ENCODE results near the gene PRKN. TPM values are rescaled to one million over a fixed set of nuclear protein-coding genes. Genes with fewer than 3 reads are reported as not detected.

Gene PRKN
- polyA plus RNA-seq, 1 donor from 2014 or later: 1.2 TPM

DNA sequence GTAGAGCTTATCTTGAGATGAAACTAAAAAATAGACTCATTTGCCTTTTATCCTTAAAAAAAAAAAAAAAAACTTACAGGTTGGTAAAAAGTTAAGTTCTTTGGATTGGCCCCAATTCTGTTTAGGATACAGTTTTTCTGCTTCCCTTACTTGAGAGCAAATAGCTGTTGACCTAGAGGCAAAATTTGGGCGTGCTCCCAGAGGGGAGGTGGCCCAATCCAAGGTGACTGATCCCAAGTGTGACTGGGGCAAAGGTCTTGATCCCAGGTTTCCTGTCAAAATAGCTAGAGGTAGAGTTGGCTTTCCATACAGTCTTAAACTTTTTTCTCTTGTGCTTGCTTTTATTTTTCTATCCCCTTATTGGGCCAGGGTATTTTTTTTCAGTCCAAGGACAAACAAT, 1089.9 kb downstream of the PRKN start:
- no peak for TF ChIP-seq POLR2AphosphoS5 (IDR thresholded peaks at IDR 0.05)
- no peak for TF ChIP-seq MXI1 (conservative IDR thresholded peaks at IDR 0.05; ENCODE audit: poor library complexity, severe bottlenecking)
- TF ChIP-seq TAF1 (IDR thresholded peaks at IDR 0.05; ENCODE audit: low read depth): no peak
- no peak for TF ChIP-seq EZH2 (IDR thresholded peaks at IDR 0.05; ENCODE audit: borderline replicate concordance, insufficient read depth, low read length, poor library complexity, severe bottlenecking)
- no peak for TF ChIP-seq SMC3 (conservative IDR thresholded peaks at IDR 0.05; ENCODE audit: poor library complexity)
- TF ChIP-seq EP300 (conservative IDR thresholded peaks at IDR 0.05; ENCODE audit: poor library complexity, severe bottlenecking): no peak
- TF ChIP-seq, protein P1, sequence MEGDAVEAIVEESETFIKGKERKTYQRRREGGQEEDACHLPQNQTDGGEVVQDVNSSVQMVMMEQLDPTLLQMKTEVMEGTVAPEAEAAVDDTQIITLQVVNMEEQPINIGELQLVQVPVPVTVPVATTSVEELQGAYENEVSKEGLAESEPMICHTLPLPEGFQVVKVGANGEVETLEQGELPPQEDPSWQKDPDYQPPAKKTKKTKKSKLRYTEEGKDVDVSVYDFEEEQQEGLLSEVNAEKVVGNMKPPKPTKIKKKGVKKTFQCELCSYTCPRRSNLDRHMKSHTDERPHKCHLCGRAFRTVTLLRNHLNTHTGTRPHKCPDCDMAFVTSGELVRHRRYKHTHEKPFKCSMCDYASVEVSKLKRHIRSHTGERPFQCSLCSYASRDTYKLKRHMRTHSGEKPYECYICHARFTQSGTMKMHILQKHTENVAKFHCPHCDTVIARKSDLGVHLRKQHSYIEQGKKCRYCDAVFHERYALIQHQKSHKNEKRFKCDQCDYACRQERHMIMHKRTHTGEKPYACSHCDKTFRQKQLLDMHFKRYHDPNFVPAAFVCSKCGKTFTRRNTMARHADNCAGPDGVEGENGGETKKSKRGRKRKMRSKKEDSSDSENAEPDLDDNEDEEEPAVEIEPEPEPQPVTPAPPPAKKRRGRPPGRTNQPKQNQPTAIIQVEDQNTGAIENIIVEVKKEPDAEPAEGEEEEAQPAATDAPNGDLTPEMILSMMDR (IDR thresholded peaks at IDR 0.05; ENCODE audit: poor library complexity, severe bottlenecking): no peak
- TF ChIP-seq RAD21 (conservative IDR thresholded peaks at IDR 0.05): no peak
- TF ChIP-seq, protein P2, sequence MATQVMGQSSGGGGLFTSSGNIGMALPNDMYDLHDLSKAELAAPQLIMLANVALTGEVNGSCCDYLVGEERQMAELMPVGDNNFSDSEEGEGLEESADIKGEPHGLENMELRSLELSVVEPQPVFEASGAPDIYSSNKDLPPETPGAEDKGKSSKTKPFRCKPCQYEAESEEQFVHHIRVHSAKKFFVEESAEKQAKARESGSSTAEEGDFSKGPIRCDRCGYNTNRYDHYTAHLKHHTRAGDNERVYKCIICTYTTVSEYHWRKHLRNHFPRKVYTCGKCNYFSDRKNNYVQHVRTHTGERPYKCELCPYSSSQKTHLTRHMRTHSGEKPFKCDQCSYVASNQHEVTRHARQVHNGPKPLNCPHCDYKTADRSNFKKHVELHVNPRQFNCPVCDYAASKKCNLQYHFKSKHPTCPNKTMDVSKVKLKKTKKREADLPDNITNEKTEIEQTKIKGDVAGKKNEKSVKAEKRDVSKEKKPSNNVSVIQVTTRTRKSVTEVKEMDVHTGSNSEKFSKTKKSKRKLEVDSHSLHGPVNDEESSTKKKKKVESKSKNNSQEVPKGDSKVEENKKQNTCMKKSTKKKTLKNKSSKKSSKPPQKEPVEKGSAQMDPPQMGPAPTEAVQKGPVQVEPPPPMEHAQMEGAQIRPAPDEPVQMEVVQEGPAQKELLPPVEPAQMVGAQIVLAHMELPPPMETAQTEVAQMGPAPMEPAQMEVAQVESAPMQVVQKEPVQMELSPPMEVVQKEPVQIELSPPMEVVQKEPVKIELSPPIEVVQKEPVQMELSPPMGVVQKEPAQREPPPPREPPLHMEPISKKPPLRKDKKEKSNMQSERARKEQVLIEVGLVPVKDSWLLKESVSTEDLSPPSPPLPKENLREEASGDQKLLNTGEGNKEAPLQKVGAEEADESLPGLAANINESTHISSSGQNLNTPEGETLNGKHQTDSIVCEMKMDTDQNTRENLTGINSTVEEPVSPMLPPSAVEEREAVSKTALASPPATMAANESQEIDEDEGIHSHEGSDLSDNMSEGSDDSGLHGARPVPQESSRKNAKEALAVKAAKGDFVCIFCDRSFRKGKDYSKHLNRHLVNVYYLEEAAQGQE (IDR thresholded peaks at IDR 0.05; ENCODE audit: borderline replicate concordance): no peak
- H3K27ac ChIP-seq (ENCODE audit: low read length): no peak overlapping the region
- no peaks in the 10 kb centered on the region for H3K9me3 ChIP-seq (ENCODE audit: low read length)
- H3K4me2 ChIP-seq (ENCODE audit: low read length): no peak overlapping the region
- H4K20me1 ChIP-seq (ENCODE audit: insufficient read depth): no peaks in the 10 kb centered on the region
- no peaks in the 10 kb centered on the region for H3K79me2 ChIP-seq (replicated peaks; ENCODE audit: insufficient read depth, low read length)
- no peaks in the 10 kb centered on the region for H3K27me3 ChIP-seq (ENCODE audit: insufficient read depth, low read depth, low read length)
- H3K36me3 ChIP-seq (ENCODE audit: insufficient read depth, low read length): no peaks in the 10 kb centered on the region
- no peak overlapping the region for H3K9ac ChIP-seq (ENCODE audit: low read length)
- H3K9me2 ChIP-seq (ENCODE audit: insufficient read depth, low read length): no peaks in the 10 kb centered on the region
- no peak overlapping the region for H2AFZ ChIP-seq (ENCODE audit: low read depth, low read length)
- no peaks in the 10 kb centered on the region for H3F3A ChIP-seq (ENCODE audit: insufficient read depth, low read length, poor library complexity, severe bottlenecking)
- no peak overlapping the region for H3K4me3 ChIP-seq (ENCODE audit: low read length)

DNA sequence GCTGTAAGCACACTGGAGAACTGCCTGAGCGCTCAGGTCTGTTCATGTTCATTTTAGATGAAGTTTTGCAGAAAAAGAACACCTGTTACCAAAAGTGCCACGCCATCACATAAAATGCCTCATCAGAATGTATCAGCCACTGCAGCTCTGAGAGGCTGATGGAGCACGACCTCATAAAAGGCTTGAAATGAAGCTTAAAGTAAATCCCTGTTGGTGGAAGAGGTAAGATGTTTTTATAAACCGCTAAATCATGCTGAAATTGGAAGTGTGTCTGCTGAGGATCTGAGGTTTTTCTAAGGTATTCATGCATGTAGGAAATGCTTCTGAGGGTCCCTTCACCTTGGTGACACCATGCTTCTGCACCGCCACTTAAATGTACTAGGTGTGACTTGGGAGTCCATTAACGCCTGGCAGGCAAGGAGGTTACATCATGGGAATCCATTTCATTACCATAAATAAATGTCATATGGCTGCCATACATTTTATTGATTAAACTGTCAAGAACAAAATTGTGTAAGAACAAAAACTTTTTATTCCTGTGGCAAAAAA, 1090.6 kb downstream of the PRKN start:
- H3K36me3 ChIP-seq (ENCODE audit: insufficient read depth, low read length): no peaks in the 10 kb centered on the region
- H3K27ac ChIP-seq (ENCODE audit: low read length): peak overlapping the region; percentile 46
- no peak overlapping the region for H3K4me2 ChIP-seq (ENCODE audit: low read length)
- no peak overlapping the region for H2AFZ ChIP-seq (ENCODE audit: low read depth, low read length)
- H3K4me3 ChIP-seq (ENCODE audit: low read length): no peak overlapping the region
- no peaks in the 10 kb centered on the region for H4K20me1 ChIP-seq (ENCODE audit: insufficient read depth)
- H3K9ac ChIP-seq (ENCODE audit: low read length): no peak overlapping the region
- no peaks in the 10 kb centered on the region for H3K27me3 ChIP-seq (ENCODE audit: insufficient read depth, low read depth, low read length)
- no peaks in the 10 kb centered on the region for H3K9me3 ChIP-seq (ENCODE audit: low read length)
- no peaks in the 10 kb centered on the region for H3F3A ChIP-seq (ENCODE audit: insufficient read depth, low read length, poor library complexity, severe bottlenecking)
- H3K9me2 ChIP-seq (ENCODE audit: insufficient read depth, low read length): no peaks in the 10 kb centered on the region
- no peaks in the 10 kb centered on the region for H3K79me2 ChIP-seq (replicated peaks; ENCODE audit: insufficient read depth, low read length)
- peak; percentile 34 for TF ChIP-seq POLR2AphosphoS5 (IDR thresholded peaks at IDR 0.05)
- no peak for TF ChIP-seq TAF1 (IDR thresholded peaks at IDR 0.05; ENCODE audit: low read depth)
- TF ChIP-seq RAD21 (conservative IDR thresholded peaks at IDR 0.05): peak; percentile 11
- TF ChIP-seq, protein P1 (IDR thresholded peaks at IDR 0.05; ENCODE audit: poor library complexity, severe bottlenecking): no peak
- peak; percentile 62 for TF ChIP-seq EP300 (conservative IDR thresholded peaks at IDR 0.05; ENCODE audit: poor library complexity, severe bottlenecking)
- TF ChIP-seq SMC3 (conservative IDR thresholded peaks at IDR 0.05; ENCODE audit: poor library complexity): no peak
- TF ChIP-seq MXI1 (conservative IDR thresholded peaks at IDR 0.05; ENCODE audit: poor library complexity, severe bottlenecking): no peak
- no peak for TF ChIP-seq EZH2 (IDR thresholded peaks at IDR 0.05; ENCODE audit: borderline replicate concordance, insufficient read depth, low read length, poor library complexity, severe bottlenecking)
- TF ChIP-seq, protein P2 (IDR thresholded peaks at IDR 0.05; ENCODE audit: borderline replicate concordance): no peak

Measured in neural cell (in vitro differentiated cells).